GM21529 (cell line): ENCODE results near the gene SGPL1.

Experiments
- ATAC-seq: cut with Tn5 transposase; IDR thresholded peaks from one replicate; pipeline ENCODE4 v1.9.1; 2021; ENCODE audit not compliant: unreplicated experiment

The SGPL1 gene

GRCh38 chr10:70807556-70807955 is 8.2 kb upstream of the SGPL1 start:
- ATAC-seq = no peak

GRCh38 chr10:70809011-70809611 is 6.6 kb upstream of the SGPL1 start:
- ATAC-seq = no peak

GRCh38 chr10:70809726-70810125 is 6.0 kb upstream of the SGPL1 start:
- ATAC-seq = no peak

GRCh38 chr10:70810967-70811366 is 4.8 kb upstream of the SGPL1 start:
- ATAC-seq = no peak

- ATAC-seq = no peak
Measured at GRCh38 chr10:70811881-70812280, 3.9 kb upstream of the SGPL1 start.

GRCh38 chr10:70812814-70813213 is 2.9 kb upstream of the SGPL1 start:
- no peak for ATAC-seq

- no peak for ATAC-seq
Measured at GRCh38 chr10:70814126-70814525, 1.6 kb upstream of the SGPL1 start.

GRCh38 chr10:70816220-70816894 is 609 bp downstream of the SGPL1 start:
- peak; percentile 54 for ATAC-seq

GRCh38 chr10:70820976-70821750 is 5.4 kb downstream of the SGPL1 start:
- ATAC-seq = no peak

- no peak for ATAC-seq
Measured at GRCh38 chr10:70822076-70822820, 6.5 kb downstream of the SGPL1 start.

- no peak for ATAC-seq
Measured at GRCh38 chr10:70827086-70827757, 11.5 kb downstream of the SGPL1 start.

GRCh38 chr10:70828923-70829322 is 13.2 kb downstream of the SGPL1 start:
- ATAC-seq = no peak

GRCh38 chr10:70829543-70829942 is 13.8 kb downstream of the SGPL1 start:
- ATAC-seq = no peak

- ATAC-seq = no peak
Measured at GRCh38 chr10:70830164-70830563, 14.4 kb downstream of the SGPL1 start.

GRCh38 chr10:70832221-70832620 is 16.5 kb downstream of the SGPL1 start:
- no peak for ATAC-seq

- no peak for ATAC-seq
Measured at GRCh38 chr10:70832852-70833528, 17.2 kb downstream of the SGPL1 start.

GRCh38 chr10:70833601-70834000 is 17.9 kb downstream of the SGPL1 start:
- ATAC-seq = no peak

GRCh38 chr10:70834021-70834420 is 18.3 kb downstream of the SGPL1 start:
- ATAC-seq = no peak

- no peak for ATAC-seq
Measured at GRCh38 chr10:70834441-70835151, 18.8 kb downstream of the SGPL1 start.

GRCh38 chr10:70836319-70836718 is 20.6 kb downstream of the SGPL1 start:
- no peak for ATAC-seq
